GM15510 (cell line): Measurements from ENCODE around the gene BORCS8.

Experiments used
- POLR2A ChIP-seq: IDR thresholded peaks from 3 replicates; pipeline ENCODE4 v1.6.1; 2011; ENCODE audit warnings: borderline replicate concordance; ENCODE audit not compliant: insufficient read length; ENCODE audit errors: extremely low read depth

The BORCS8 gene

GRCh38 chr19:19170873-19171672 lies 20.9 kb downstream of the BORCS8 start:
- no peak for TF ChIP-seq POLR2A

DNA sequence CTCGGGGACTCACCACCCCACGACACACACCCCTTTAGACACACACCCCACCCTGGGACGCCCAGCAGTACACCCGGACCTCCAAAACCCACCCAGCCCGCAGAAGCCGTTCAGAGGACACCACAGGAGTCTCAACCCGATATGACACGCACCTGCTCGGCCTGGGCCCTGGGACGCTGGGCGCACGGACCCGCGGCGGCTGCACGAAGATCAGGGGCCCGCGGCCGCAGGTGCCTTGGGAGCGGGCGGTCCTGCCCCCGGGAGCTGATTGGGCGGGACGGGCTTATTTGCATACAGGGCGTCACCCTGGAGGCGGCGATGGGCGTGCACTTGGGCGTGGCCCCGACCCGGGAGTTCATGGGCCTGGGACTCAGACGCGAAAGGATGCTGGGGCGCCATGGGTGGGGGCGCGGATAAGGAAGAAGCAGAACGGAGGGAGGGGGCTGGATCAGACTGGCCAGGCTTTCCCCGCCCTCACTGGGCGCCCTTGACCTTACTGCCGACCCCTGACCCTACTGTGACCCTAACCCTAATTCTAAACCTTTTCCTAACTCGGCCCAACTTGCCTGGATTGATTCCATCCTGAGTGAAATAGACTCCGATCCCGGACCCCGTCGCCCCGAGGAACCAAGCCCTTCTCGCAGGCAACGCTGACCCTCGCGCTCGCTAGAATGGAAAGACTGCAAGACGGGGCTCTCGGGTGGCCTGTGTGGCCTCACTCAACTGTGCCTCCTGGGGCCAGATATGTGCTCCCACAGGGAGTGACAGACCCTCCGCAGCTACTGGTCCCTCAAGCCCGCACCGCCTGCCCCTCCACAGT lies 21.7 kb downstream of the BORCS8 start, which contains the start of gene MEF2B:
Gene MEF2B, minus strand, starts transcription at position 211 of the 820 bp plus-strand sequence. CDS start 19,528 bp downstream, outside the sequence.
- peak; percentile 98 for TF ChIP-seq POLR2A

DNA sequence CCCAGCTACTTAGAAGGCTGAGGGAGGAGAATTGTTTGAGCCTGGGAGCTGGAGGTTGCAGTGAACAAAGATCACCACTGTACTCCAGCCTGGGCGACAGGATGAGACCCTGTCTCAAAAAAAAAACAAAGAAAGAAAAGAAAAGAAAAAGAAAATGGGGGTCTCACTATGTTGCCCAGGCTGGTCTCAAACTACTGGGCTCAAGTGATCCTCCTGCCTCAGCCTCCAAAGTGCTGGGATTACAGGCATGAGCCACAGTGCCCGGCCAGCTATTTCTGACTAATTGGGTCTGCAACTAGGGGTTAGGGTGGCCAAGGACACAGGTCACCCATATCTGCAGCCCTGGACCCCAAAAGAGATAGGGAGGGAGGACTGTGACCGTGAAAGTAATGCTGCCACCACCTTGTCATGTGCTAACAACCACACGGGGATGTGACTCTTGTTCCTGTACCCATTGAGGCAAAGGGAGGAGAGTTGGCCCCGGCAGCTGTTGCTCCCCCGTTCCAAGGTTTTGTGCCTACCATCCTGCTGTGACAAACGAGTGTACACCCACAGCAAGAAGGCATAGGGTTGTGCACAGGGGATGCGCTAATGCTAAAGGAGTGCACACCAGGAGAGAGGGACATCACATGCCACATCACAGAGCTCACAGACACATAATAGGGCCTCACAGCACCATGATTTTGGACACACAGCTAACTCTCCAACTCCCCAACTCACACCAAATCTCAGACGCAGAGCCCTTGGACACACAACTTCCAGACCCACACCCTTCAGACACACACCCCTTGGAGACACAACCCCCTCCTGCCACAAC lies 22.5 kb downstream of the BORCS8 start:
- no peak for TF ChIP-seq POLR2A

GRCh38 chr19:19167612-19168011 lies 24.3 kb downstream of the BORCS8 start:
- TF ChIP-seq POLR2A, result no peak

DNA sequence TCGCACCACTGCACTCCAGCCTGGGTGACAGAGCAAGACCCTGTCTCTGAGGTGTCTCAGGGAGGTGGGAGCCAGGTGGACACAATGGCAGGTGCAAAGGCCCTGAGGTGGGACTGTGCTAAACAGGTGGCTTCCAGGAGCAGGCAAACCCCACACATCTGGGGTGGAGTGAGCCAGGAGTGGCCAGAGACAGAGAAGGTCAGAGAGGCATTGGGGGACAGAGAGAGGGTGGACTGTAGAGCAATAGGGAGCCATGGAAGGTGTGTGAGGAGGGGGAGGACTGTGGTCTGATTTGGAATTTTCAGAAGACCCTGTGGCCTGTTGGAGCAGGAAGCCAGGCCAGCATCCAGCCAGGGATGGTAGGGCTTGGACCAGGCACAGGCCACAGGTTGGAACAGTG lies 26.6 kb downstream of the BORCS8 start:
- no peak for TF ChIP-seq POLR2A

DNA sequence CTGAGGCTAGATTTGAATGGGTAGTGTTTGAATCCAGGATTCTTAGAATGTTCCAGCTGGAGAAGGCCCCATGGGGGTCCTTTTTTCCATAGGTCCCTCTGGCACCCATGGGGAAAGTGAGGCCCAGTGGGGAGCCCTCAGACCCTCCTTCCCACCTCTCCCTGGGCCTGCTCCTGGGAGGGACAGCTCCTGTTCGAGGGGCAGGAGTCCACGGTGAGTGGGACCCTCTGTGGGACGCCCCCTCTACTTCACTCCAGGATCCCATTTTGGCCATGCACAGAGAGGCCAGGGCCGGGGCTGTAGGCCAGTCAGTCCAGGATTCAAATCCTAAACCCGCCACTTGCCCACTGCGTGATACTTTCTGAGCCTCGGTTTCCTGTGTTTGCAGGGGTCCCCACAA lies 29.5 kb downstream of the BORCS8 start:
- no peak for TF ChIP-seq POLR2A

DNA sequence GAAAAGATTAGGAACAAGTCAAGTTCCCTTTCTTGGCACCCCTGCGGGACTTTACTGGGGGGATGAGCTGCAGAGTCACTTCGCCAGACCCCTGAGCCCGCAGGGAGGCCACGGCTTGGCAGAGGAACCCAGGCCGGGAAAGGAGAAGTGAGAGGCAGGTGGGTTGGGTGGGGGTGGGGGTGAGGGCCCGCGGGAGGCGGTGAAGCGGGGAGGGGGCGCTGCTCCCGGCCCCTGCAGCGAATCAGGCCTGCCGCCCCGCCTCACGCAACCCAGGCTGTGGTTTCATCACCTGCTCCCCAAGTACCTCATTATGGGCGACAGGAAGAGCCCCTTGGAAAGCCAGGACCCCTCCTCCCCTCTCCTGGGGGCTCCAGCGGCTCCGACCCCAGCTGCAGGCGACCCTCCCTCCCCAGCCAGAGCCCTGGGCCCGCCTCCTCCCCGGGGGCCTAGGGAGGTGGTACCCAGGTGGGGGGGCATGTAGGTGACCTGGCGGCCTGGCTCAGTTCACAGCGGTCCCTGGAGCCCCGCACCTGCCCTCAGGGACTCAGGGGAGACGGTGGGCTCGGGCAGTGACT lies 31.4 kb downstream of the BORCS8 start:
- no peak for TF ChIP-seq POLR2A

- no peak for TF ChIP-seq POLR2A
Observed at GRCh38 chr19:19159534-19159933, 32.4 kb downstream of the BORCS8 start.

DNA sequence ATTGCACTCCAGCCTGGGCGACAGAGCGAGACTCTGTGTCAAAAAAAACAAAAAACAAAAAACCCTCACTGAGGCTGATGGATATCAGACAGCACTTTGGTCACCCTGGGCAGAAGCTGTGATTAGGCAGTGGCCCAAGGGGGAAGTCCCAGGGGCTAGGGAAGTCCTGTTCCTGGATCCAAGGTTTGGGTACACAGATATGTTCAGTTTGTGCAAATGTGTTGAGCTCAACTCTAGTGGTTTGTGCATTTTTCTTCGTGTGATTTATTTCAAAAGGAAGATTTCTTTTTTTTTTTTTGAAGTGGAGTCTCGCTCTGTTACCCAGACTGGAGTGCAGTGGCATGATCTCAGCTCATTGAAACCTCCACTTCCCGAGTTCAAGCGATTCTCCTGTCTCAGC lies 34.1 kb downstream of the BORCS8 start:
- no peak for TF ChIP-seq POLR2A

DNA sequence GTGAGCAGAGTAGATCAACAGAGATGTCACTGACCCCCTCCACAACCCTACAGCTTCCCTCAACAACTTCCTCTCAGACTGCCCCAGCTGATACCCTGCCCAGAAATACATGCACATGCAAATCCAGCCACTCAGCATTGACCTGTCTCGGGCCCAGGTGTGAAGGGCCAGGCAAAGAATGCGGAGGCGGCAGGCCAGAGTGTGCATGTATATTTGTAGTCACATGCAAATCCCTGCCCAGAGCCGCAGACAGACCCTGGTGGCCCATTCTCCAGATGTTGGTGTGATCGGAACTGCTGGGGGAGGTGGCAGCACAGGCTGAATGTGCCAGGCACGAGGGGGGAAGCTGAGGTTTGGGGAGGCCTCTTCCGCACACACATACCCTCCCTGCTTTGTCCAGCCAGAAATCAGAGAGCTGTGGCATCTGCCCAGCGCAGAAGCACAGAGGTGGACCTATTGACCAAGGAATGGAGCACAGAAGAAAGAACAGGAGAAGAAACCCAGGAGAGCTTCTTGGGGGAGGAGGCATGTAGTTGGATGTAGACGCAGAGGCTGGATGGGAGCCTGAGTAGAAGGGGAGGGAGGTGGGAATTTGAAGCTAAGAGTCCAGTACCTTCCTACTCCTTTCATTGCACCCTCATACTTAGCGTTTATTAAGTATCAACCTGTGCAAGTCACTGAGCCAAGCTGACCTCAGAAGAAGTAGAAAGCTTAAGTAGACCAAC lies 36.3 kb downstream of the BORCS8 start:
- peak; percentile 44 for TF ChIP-seq POLR2A

DNA sequence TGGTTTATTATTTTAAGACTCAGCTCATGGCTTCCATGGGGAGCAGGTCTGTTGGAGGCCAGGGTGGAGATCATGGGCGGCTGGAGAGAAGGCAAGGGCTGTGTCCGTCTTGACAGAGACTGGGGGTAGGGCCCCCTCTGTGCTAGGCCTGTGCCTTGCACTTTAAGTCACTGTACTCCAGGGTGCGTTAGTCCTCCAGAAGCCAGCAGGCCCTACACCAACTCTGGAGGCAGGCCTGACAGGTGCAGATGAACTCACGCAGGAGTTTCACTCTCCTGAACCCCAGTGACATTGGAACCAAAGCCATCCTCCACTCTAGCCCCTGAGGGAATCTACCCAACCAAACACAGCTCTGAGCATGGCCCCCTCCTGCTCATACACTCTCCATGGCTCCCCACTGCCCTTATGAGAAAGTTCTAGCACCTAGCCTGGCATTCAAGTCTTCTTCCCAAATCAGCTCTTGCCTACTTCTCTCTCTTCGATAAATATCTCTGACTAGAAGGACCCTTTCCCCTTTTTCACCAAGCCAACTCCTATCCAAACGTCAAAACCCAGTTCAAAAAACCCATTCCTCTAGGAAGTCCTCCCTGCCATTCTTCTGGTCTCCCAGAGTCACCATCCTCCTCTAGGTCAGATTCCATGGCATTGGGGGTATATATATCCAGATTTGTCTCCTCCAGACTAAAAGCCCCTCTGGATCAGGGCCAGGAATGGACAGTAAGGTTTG lies 37.0 kb downstream of the BORCS8 start:
- no peak for TF ChIP-seq POLR2A

- TF ChIP-seq POLR2A, result peak; percentile 18
Observed at GRCh38 chr19:19152668-19153384, 39.1 kb downstream of the BORCS8 start.

- TF ChIP-seq POLR2A, result no peak
Observed at GRCh38 chr19:19151418-19151817, 40.5 kb downstream of the BORCS8 start.
